Germinal center (tissue), 1 donor: Measurements from ENCODE around the gene YEATS2.
"Not testable (repeated sequence)": the region's sequence is repeated elsewhere in the genome, so short reads cannot be mapped to it uniquely, and the experiment has no call there.

Experiments
- DNase-seq: peaks from one replicate; pipeline ENCODE4 v3.0.0; 2012; ENCODE audit warnings: mixed read lengths, low spot score

The YEATS2 gene

GRCh38 chr3:183697610-183698317 lies at the start of gene YEATS2:
Gene YEATS2, plus strand, starts transcription at chr3:183697797. Its CDS starts 17,366 bp downstream, at chr3:183715163.
- DNase-seq: peak; percentile 95

- DNase-seq: no peak
Measured at GRCh38 chr3:183650554-183650953, 47.0 kb upstream of the YEATS2 start.

GRCh38 chr3:183653209-183654064 lies 44.2 kb upstream of the YEATS2 start:
- DNase-seq: no peak

GRCh38 chr3:183654727-183655126 lies 42.9 kb upstream of the YEATS2 start:
- DNase-seq: no peak

GRCh38 chr3:183662099-183662498 lies 35.5 kb upstream of the YEATS2 start:
- DNase-seq: no peak

- DNase-seq: no peak
Measured at GRCh38 chr3:183664913-183665381, 32.6 kb upstream of the YEATS2 start.

- DNase-seq: no peak
Measured at GRCh38 chr3:183680061-183680460, 17.5 kb upstream of the YEATS2 start.

GRCh38 chr3:183687705-183688104 lies 9.9 kb upstream of the YEATS2 start:
- no peak for DNase-seq

- DNase-seq: no peak
Measured at GRCh38 chr3:183688874-183689273, 8.7 kb upstream of the YEATS2 start.

GRCh38 chr3:183689621-183690020 lies 8.0 kb upstream of the YEATS2 start:
- DNase-seq: not testable (repeated sequence)

- DNase-seq: no peak
Measured at GRCh38 chr3:183690402-183690995, 7.1 kb upstream of the YEATS2 start.

GRCh38 chr3:183692436-183692835 lies 5.2 kb upstream of the YEATS2 start:
- DNase-seq: no peak

GRCh38 chr3:183695569-183696364 lies 1.8 kb upstream of the YEATS2 start:
- DNase-seq: no peak

- DNase-seq: no peak
Measured at GRCh38 chr3:183697123-183697609, 431 bp upstream of the YEATS2 start.

GRCh38 chr3:183698318-183698751 lies 738 bp downstream of the YEATS2 start:
- peak; percentile 68 for DNase-seq

- peak; percentile 55 for DNase-seq
Measured at GRCh38 chr3:183698756-183699155, 1.2 kb downstream of the YEATS2 start.

- peak; percentile 15 for DNase-seq
Measured at GRCh38 chr3:183699238-183699947, 1.8 kb downstream of the YEATS2 start.

- DNase-seq: no peak
Measured at GRCh38 chr3:183701744-183702143, 4.1 kb downstream of the YEATS2 start.

- not testable (repeated sequence) for DNase-seq
Measured at GRCh38 chr3:183703892-183704291, 6.3 kb downstream of the YEATS2 start.

- DNase-seq: no peak
Measured at GRCh38 chr3:183710231-183710630, 12.6 kb downstream of the YEATS2 start.

GRCh38 chr3:183711516-183711915 lies 13.9 kb downstream of the YEATS2 start:
- no peak for DNase-seq
